Measurements from ENCODE around the gene MYO1F.

Gene MYO1F

GRCh38 chr19:8528500-8528899 lies 48.7 kb downstream of the MYO1F start:
- TF ChIP-seq CTCF (IDR thresholded peaks at IDR 0.05; ENCODE audit: insufficient read depth, low read length, poor library complexity, severe bottlenecking) = no peak
- DNase-seq (ENCODE audit: extremely low read depth, insufficient read length) = no peak
- H3K36me3 ChIP-seq (ENCODE audit: control insufficient read depth, insufficient read depth, low read length) = no peaks in the 10 kb centered on the region
- no peaks in the 10 kb centered on the region for H3K27me3 ChIP-seq (replicated peaks; ENCODE audit: control insufficient read depth, insufficient read depth, low read length)
- no peak overlapping the region for H3K4me3 ChIP-seq (replicated peaks; ENCODE audit: low read depth, low read length)

DNA sequence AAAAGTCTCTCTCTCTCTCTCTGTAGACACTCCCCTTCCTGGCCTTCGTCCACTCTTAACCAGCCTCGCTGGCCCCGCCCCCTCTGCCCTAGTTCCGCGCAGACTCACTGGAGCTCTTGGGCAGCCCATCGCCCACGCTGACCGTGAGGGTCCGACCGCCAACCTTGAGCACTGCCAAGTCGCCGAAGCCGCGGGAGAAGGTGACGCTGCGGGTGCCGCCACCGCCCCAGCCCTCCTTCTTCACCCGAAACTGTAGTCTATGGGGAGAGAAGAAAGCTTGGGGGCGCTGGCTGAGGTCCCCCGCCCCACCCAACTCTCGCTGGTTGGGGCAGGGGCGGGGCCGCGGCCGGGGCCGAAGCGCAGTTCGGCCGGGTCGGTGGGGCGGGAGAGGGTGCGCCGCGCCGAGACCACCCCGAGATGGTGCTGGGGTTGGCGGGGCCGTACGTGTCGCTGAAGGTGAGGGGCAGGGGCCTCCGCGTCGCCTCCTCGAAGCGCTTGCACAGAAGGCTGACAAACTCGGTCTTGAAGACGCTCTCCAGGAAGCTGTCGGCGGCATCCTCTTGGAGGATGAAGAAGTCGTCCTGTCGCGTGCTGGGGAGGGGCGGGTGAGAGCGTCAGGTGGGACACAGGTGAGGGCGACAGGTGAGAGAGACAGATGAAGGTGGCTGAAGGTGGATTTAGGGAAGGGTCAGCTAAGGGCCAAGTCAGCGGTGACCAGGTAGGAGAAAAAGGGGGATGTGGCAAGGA lies 50.7 kb downstream of the MYO1F start:
- no peak for TF ChIP-seq CTCF (IDR thresholded peaks at IDR 0.05; ENCODE audit: insufficient read depth, low read length, poor library complexity, severe bottlenecking)
- H3K36me3 ChIP-seq (ENCODE audit: control insufficient read depth, insufficient read depth, low read length) = no peaks in the 10 kb centered on the region
- H3K27me3 ChIP-seq (replicated peaks; ENCODE audit: control insufficient read depth, insufficient read depth, low read length) = no peaks in the 10 kb centered on the region
- no peak for DNase-seq (ENCODE audit: extremely low read depth, insufficient read length)
- H3K4me3 ChIP-seq (replicated peaks; ENCODE audit: low read depth, low read length) = peak overlapping the region; percentile 38

DNA sequence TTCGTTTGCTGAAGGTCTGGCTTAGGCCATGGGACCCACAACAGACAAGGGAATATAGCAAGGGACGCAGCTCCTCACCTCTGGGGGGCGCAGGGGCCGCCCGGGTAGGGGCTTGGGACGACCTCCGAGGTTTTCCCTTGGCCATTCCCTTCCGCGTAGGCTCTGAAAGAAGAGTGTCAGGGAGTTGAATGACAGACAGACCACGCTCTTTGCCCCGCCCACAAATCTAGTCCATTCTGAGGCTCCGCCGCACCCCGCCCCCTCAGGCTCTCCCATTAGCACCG lies 51.9 kb downstream of the MYO1F start:
- no peak for DNase-seq (ENCODE audit: extremely low read depth, insufficient read length)
- no peak overlapping the region for H3K4me3 ChIP-seq (replicated peaks; ENCODE audit: low read depth, low read length)
- H3K27me3 ChIP-seq (replicated peaks; ENCODE audit: control insufficient read depth, insufficient read depth, low read length) = no peaks in the 10 kb centered on the region
- no peaks in the 10 kb centered on the region for H3K36me3 ChIP-seq (ENCODE audit: control insufficient read depth, insufficient read depth, low read length)
- peak; percentile 13 for TF ChIP-seq CTCF (IDR thresholded peaks at IDR 0.05; ENCODE audit: insufficient read depth, low read length, poor library complexity, severe bottlenecking)

- DNase-seq (ENCODE audit: extremely low read depth, insufficient read length) = no peak
- TF ChIP-seq CTCF (IDR thresholded peaks at IDR 0.05; ENCODE audit: insufficient read depth, low read length, poor library complexity, severe bottlenecking) = no peak
- no peaks in the 10 kb centered on the region for H3K27me3 ChIP-seq (replicated peaks; ENCODE audit: control insufficient read depth, insufficient read depth, low read length)
- no peak overlapping the region for H3K4me3 ChIP-seq (replicated peaks; ENCODE audit: low read depth, low read length)
- no peaks in the 10 kb centered on the region for H3K36me3 ChIP-seq (ENCODE audit: control insufficient read depth, insufficient read depth, low read length)
These were observed 57.9 kb downstream of the MYO1F start for GRCh38 chr19:8519388-8519787.

GRCh38 chr19:8518536-8518935 lies 58.7 kb downstream of the MYO1F start:
- H3K27me3 ChIP-seq (replicated peaks; ENCODE audit: control insufficient read depth, insufficient read depth, low read length) = no peaks in the 10 kb centered on the region
- no peak for TF ChIP-seq CTCF (IDR thresholded peaks at IDR 0.05; ENCODE audit: insufficient read depth, low read length, poor library complexity, severe bottlenecking)
- H3K36me3 ChIP-seq (ENCODE audit: control insufficient read depth, insufficient read depth, low read length) = no peaks in the 10 kb centered on the region
- DNase-seq (ENCODE audit: extremely low read depth, insufficient read length) = no peak
- H3K4me3 ChIP-seq (replicated peaks; ENCODE audit: low read depth, low read length) = no peak overlapping the region
